HG03342 (cell line): ENCODE measurements around the gene MUC5B.
"Not testable (repeated sequence)": the region's sequence is repeated elsewhere in the genome, so short reads cannot be mapped to it uniquely, and the experiment has no call there.

ENCODE experiments used
- ATAC-seq: cut with Tn5 transposase; IDR thresholded peaks from one replicate; pipeline ENCODE4 v1.9.1; 2021; ENCODE audit warnings: mild to moderate bottlenecking, moderate library complexity; ENCODE audit not compliant: unreplicated experiment

The MUC5B gene

GRCh38 chr11:1261241-1262071 lies 38.6 kb downstream of the MUC5B start:
- no peak for ATAC-seq

- ATAC-seq: peak; percentile 76
Observed at GRCh38 chr11:1262172-1263006, 39.5 kb downstream of the MUC5B start.

GRCh38 chr11:1263010-1263409 lies 40.1 kb downstream of the MUC5B start:
- no peak for ATAC-seq

- not testable (repeated sequence) for ATAC-seq
Observed at GRCh38 chr11:1264444-1264843, 41.6 kb downstream of the MUC5B start.

GRCh38 chr11:1265480-1265879 lies 42.6 kb downstream of the MUC5B start:
- not testable (repeated sequence) for ATAC-seq

- not testable (repeated sequence) for ATAC-seq
Observed at GRCh38 chr11:1266976-1267375, 44.1 kb downstream of the MUC5B start.

- ATAC-seq: no peak
Observed at GRCh38 chr11:1267441-1268100, 44.7 kb downstream of the MUC5B start.

- no peak for ATAC-seq
Observed at GRCh38 chr11:1269957-1270356, 47.1 kb downstream of the MUC5B start.

GRCh38 chr11:1270476-1270875 lies 47.6 kb downstream of the MUC5B start:
- no peak for ATAC-seq

GRCh38 chr11:1271002-1271401 lies 48.1 kb downstream of the MUC5B start:
- ATAC-seq: no peak

GRCh38 chr11:1271406-1271805 lies 48.5 kb downstream of the MUC5B start:
- no peak for ATAC-seq

GRCh38 chr11:1271927-1272326 lies 49.1 kb downstream of the MUC5B start:
- no peak for ATAC-seq

GRCh38 chr11:1272531-1272930 lies 49.7 kb downstream of the MUC5B start:
- no peak for ATAC-seq

GRCh38 chr11:1274501-1274900 lies 51.6 kb downstream of the MUC5B start:
- no peak for ATAC-seq

- ATAC-seq: no peak
Observed at GRCh38 chr11:1275021-1275420, 52.2 kb downstream of the MUC5B start.

GRCh38 chr11:1276041-1276790 lies 53.4 kb downstream of the MUC5B start:
- ATAC-seq: no peak

- no peak for ATAC-seq
Observed at GRCh38 chr11:1276866-1277615, 54.2 kb downstream of the MUC5B start.

GRCh38 chr11:1277936-1278512 lies 55.2 kb downstream of the MUC5B start:
- ATAC-seq: no peak

- ATAC-seq: no peak
Observed at GRCh38 chr11:1278766-1279673, 56.2 kb downstream of the MUC5B start.
